Measurements from ENCODE around the gene ZNF516.

DNA sequence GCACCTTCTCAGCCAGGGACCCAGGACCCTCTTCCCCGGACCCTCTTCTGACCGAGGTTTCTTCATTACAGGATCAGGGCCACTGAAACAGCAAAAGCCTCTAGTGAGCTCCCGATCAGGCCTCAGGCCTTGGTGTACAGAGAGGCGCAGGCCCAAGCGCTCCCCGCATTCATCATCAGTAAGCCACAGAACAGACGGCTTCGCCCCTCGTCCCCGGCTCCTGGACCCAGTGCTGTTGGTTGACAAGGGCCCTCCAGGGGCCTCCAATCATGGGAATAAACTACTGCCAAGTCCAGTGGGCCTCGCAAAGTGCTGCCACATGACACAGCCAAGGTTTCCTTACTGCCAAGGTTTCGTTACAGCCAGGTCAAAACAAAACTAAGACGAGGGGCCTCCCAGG, 111.4 kb downstream of the ZNF516 start:
- TF ChIP-seq POLR2AphosphoS5 (IDR thresholded peaks at IDR 0.05; ENCODE audit: low read depth, low read length) (no peak), SIN3A (IDR thresholded peaks at IDR 0.05; ENCODE audit: borderline replicate concordance, insufficient read depth, low read length) (no peak), TAF1 (IDR thresholded peaks at IDR 0.05; ENCODE audit: borderline replicate concordance, insufficient read depth, low read length) (no peak), FOXP2 (optimal IDR thresholded peaks at IDR 0.05; ENCODE audit: borderline replicate concordance, extremely low read depth, extremely low read length, insufficient read depth) (no peak)
- TF ChIP-seq, protein P1, sequence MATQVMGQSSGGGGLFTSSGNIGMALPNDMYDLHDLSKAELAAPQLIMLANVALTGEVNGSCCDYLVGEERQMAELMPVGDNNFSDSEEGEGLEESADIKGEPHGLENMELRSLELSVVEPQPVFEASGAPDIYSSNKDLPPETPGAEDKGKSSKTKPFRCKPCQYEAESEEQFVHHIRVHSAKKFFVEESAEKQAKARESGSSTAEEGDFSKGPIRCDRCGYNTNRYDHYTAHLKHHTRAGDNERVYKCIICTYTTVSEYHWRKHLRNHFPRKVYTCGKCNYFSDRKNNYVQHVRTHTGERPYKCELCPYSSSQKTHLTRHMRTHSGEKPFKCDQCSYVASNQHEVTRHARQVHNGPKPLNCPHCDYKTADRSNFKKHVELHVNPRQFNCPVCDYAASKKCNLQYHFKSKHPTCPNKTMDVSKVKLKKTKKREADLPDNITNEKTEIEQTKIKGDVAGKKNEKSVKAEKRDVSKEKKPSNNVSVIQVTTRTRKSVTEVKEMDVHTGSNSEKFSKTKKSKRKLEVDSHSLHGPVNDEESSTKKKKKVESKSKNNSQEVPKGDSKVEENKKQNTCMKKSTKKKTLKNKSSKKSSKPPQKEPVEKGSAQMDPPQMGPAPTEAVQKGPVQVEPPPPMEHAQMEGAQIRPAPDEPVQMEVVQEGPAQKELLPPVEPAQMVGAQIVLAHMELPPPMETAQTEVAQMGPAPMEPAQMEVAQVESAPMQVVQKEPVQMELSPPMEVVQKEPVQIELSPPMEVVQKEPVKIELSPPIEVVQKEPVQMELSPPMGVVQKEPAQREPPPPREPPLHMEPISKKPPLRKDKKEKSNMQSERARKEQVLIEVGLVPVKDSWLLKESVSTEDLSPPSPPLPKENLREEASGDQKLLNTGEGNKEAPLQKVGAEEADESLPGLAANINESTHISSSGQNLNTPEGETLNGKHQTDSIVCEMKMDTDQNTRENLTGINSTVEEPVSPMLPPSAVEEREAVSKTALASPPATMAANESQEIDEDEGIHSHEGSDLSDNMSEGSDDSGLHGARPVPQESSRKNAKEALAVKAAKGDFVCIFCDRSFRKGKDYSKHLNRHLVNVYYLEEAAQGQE (IDR thresholded peaks at IDR 0.05; ENCODE audit: insufficient read depth in 1 of 2, low read depth in 2 of 2, low read length in 2 of 2), result no peak
